Activated T-cell treated with anti-CD3 and anti-CD28 coated beads, Interleukin-2, amount 50 U/mL, for 72 hours (primary cell): ENCODE data around the gene MYO19. TPM values are rescaled to one million over a fixed set of nuclear protein-coding genes. Genes with fewer than 3 reads are reported as not detected.
A peak's percentile ranks its signal among the peaks of the same experiment; 100 is the strongest.

Experiments used
- ATAC-seq, 2 donors: fragments of 150-1000 bp; cut with Tn5 transposase; replicated peaks in 1 of 2; 2 replicates each; pipeline ENCODE4 v1.10.0; 2021; ENCODE audit warnings: moderate library complexity in 2 of 2, mild to moderate bottlenecking in 1 of 2
- DNase-seq, 2 donors: peaks; one replicate each; pipeline ENCODE4 v3.0.0; 2021 to 2022; ENCODE audit warnings: mixed read lengths in 1 of 2
- H3K27ac Mint-ChIP-seq: one replicate; pipeline ENCODE4 v1.8.0; 2022; ENCODE audit warnings: mild to moderate bottlenecking, moderate library complexity, mixed read lengths
- H3K27me3 Mint-ChIP-seq: one replicate; pipeline ENCODE4 v1.8.0; 2022; ENCODE audit warnings: low read depth, mixed read lengths
- H3K36me3 Mint-ChIP-seq, 2 donors: one replicate each; pipeline ENCODE4 v1.8.0; 2022; ENCODE audit warnings: mixed read lengths in 2 of 2, mild to moderate bottlenecking in 1 of 2; ENCODE audit not compliant: insufficient read depth in 2 of 2
- H3K4me1 Mint-ChIP-seq: one replicate; pipeline ENCODE4 v1.8.0; 2022; ENCODE audit warnings: low read depth, mixed read lengths
- H3K4me3 Mint-ChIP-seq, 2 donors: one replicate each; pipeline ENCODE4 v1.8.0; 2022; ENCODE audit warnings: mild to moderate bottlenecking in 2 of 2, mixed read lengths in 2 of 2, moderate library complexity in 2 of 2
- H3K9me3 Mint-ChIP-seq, 2 donors: one replicate each; pipeline ENCODE4 v1.8.0; 2022; ENCODE audit warnings: mixed read lengths in 2 of 2
- total RNA-seq, 2 donors: library from RNA; stranded (reverse); gene quantifications; one replicate each; pipeline ENCODE4 v1.2.3, GENCODE V29; 2022

The MYO19 gene
- total RNA-seq, 2 donors from 2014 or later, result 101 to 118 TPM

GRCh38 chr17:36503456-36504155, 31.1 kb downstream of the MYO19 start:
- Mint-ChIP-seq H3K27me3 (no peaks in the 10 kb centered on the region), H3K4me1 (no peaks in the 10 kb centered on the region), H3K9me3 (no peaks in the 10 kb centered on the region), H3K36me3 (peaks cover 9 to 11% of the 10 kb centered on the region in 2 donors), H3K27ac (no peak overlapping the region), H3K4me3 (no peak overlapping the region)
- ATAC-seq, result no peak
- no peak for DNase-seq

GRCh38 chr17:36501963-36502362, 32.7 kb downstream of the MYO19 start:
- Mint-ChIP-seq H3K4me3 (no peak overlapping the region), H3K27me3 (no peaks in the 10 kb centered on the region), H3K4me1 (no peaks in the 10 kb centered on the region), H3K27ac (no peak overlapping the region), H3K36me3 (peaks cover 7 to 11% of the 10 kb centered on the region in 2 donors), H3K9me3 (no peaks in the 10 kb centered on the region)
- DNase-seq (no peak), ATAC-seq (no peak)

GRCh38 chr17:36501351-36501750, 33.3 kb downstream of the MYO19 start:
- Mint-ChIP-seq H3K4me3 (no peak overlapping the region), H3K4me1 (no peaks in the 10 kb centered on the region), H3K27me3 (no peaks in the 10 kb centered on the region), H3K36me3 (peaks cover 7 to 9% of the 10 kb centered on the region in 2 donors), H3K9me3 (no peaks in the 10 kb centered on the region), H3K27ac (no peak overlapping the region)
- no peak for DNase-seq
- no peak for ATAC-seq

GRCh38 chr17:36500745-36501225, 33.9 kb downstream of the MYO19 start:
- ATAC-seq, result no peak
- no peaks in the 10 kb centered on the region for H3K9me3 Mint-ChIP-seq
- no peak overlapping the region for H3K27ac Mint-ChIP-seq
- peaks cover 6 to 8% of the 10 kb centered on the region in 2 donors for H3K36me3 Mint-ChIP-seq
- no peak for DNase-seq
- H3K27me3 Mint-ChIP-seq, result no peaks in the 10 kb centered on the region
- H3K4me1 Mint-ChIP-seq, result no peaks in the 10 kb centered on the region
- H3K4me3 Mint-ChIP-seq, result no peak overlapping the region

GRCh38 chr17:36498560-36499300, 35.9 kb downstream of the MYO19 start:
- Mint-ChIP-seq H3K4me3 (no peak overlapping the region), H3K27me3 (no peaks in the 10 kb centered on the region), H3K36me3 (peaks cover 5 to 13% of the 10 kb centered on the region in 2 donors), H3K27ac (peak overlapping the region; percentile 47), H3K4me1 (no peaks in the 10 kb centered on the region), H3K9me3 (no peaks in the 10 kb centered on the region)
- ATAC-seq, result no peak
- DNase-seq, result no peak

- Mint-ChIP-seq H3K36me3 (peaks cover 7 to 9% of the 10 kb centered on the region in 2 donors), H3K9me3 (no peaks in the 10 kb centered on the region), H3K27ac (no peak overlapping the region), H3K4me3 (no peak overlapping the region), H3K4me1 (no peaks in the 10 kb centered on the region), H3K27me3 (no peaks in the 10 kb centered on the region)
- ATAC-seq, result no peak
- DNase-seq, result no peak
Measured at GRCh38 chr17:36498155-36498554, 36.5 kb downstream of the MYO19 start.

- peaks cover 10 to 15% of the 10 kb centered on the region in 2 donors for H3K36me3 Mint-ChIP-seq
- H3K4me1 Mint-ChIP-seq, result peaks cover 12% of the 10 kb centered on the region
- no peak for DNase-seq
- no peaks in the 10 kb centered on the region for H3K27me3 Mint-ChIP-seq
- no peaks in the 10 kb centered on the region for H3K9me3 Mint-ChIP-seq
- H3K27ac Mint-ChIP-seq, result no peak overlapping the region
- no peak overlapping the region for H3K4me3 Mint-ChIP-seq
- ATAC-seq, result no peak
Measured at GRCh38 chr17:36496018-36496789, 38.5 kb downstream of the MYO19 start.

GRCh38 chr17:36495076-36495578, 39.5 kb downstream of the MYO19 start:
- DNase-seq, result no peak
- no peak overlapping the region for H3K4me3 Mint-ChIP-seq
- peaks cover 10 to 20% of the 10 kb centered on the region in 2 donors for H3K36me3 Mint-ChIP-seq
- H3K9me3 Mint-ChIP-seq, result no peaks in the 10 kb centered on the region
- ATAC-seq, result no peak
- no peaks in the 10 kb centered on the region for H3K27me3 Mint-ChIP-seq
- H3K27ac Mint-ChIP-seq, result peak overlapping the region; percentile 54
- peaks cover 18% of the 10 kb centered on the region for H3K4me1 Mint-ChIP-seq

- Mint-ChIP-seq H3K4me1 (peaks cover 23% of the 10 kb centered on the region), H3K36me3 (peaks cover 10 to 24% of the 10 kb centered on the region in 2 donors), H3K27ac (no peak overlapping the region), H3K9me3 (no peaks in the 10 kb centered on the region), H3K27me3 (no peaks in the 10 kb centered on the region), H3K4me3 (no peak overlapping the region)
- ATAC-seq (no peak), DNase-seq (no peak)
Measured at GRCh38 chr17:36494674-36495073, 40.0 kb downstream of the MYO19 start.

GRCh38 chr17:36493956-36494355, 40.7 kb downstream of the MYO19 start:
- Mint-ChIP-seq H3K4me1 (peaks cover 27% of the 10 kb centered on the region), H3K36me3 (peaks cover 10 to 24% of the 10 kb centered on the region in 2 donors), H3K27me3 (no peaks in the 10 kb centered on the region), H3K4me3 (no peak overlapping the region), H3K27ac (peak overlapping the region; percentile 38), H3K9me3 (no peaks in the 10 kb centered on the region)
- DNase-seq (no peak), ATAC-seq (no peak)

- DNase-seq (peak; percentile 92 to 93), ATAC-seq (peak; percentile 94 to 95)
- H3K27ac Mint-ChIP-seq, result peak within 1 kb of the TSS; percentile 98
- H3K4me3 Mint-ChIP-seq, result peak within 1 kb of the TSS; percentile 99
- H3K9me3 Mint-ChIP-seq, result no peaks in the 10 kb centered on the region
- H3K27me3 Mint-ChIP-seq, result peaks cover 9% of the 10 kb centered on the region
- peaks cover 6 to 12% of the 10 kb centered on the region in 2 donors for H3K36me3 Mint-ChIP-seq
- peaks cover 70% of the 10 kb centered on the region for H3K4me1 Mint-ChIP-seq
Measured at GRCh38 chr17:36486204-36487194, 48.2 kb downstream of the MYO19 start, which contains the start of gene ZNHIT3. TSS of gene ZNHIT3 (plus strand) at chr17:36486681. CDS start at chr17:36486700, 19 bp downstream.

GRCh38 chr17:36485805-36486203, 48.9 kb downstream of the MYO19 start:
- ATAC-seq, result no peak
- H3K9me3 Mint-ChIP-seq, result no peaks in the 10 kb centered on the region
- H3K27me3 Mint-ChIP-seq, result peaks cover 9% of the 10 kb centered on the region
- peak overlapping the region; percentile 91 for H3K27ac Mint-ChIP-seq
- DNase-seq, result peak in 1 of 2 donors; percentile 10
- peaks cover 64% of the 10 kb centered on the region for H3K4me1 Mint-ChIP-seq
- H3K36me3 Mint-ChIP-seq, result peaks cover 4 to 9% of the 10 kb centered on the region in 2 donors
- peak overlapping the region; percentile 91 to 99 for H3K4me3 Mint-ChIP-seq
